ENCODE data around the gene SAP30BP. TPM values are rescaled to one million over a fixed set of nuclear protein-coding genes. Genes with fewer than 3 reads are reported as not detected.
A peak's percentile ranks its signal among the peaks of the same experiment; 100 is the strongest.

SAP30BP gene
- total RNA-seq, 1 donor = 60.0 TPM

DNA sequence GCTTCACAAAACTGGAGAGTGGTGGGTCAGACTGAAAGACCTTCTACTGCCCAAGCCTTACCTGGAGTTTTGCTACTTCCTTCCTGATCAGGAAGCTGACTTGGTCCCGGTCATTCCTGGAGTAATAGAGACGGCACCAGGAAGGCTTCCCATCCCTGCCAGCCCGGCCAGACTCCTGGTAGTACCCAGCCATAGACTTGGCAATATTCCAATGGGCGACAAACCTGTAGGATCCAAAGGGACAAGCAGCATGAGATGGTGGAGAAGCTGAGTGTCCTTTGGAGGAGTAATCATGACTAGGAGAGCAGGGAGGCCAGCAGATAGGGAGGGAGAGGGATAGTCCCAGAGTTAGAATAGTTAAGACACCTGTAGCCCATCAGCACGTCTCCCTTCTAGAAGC is 8.9 kb upstream of the SAP30BP start:
- TF ChIP-seq, protein P1, sequence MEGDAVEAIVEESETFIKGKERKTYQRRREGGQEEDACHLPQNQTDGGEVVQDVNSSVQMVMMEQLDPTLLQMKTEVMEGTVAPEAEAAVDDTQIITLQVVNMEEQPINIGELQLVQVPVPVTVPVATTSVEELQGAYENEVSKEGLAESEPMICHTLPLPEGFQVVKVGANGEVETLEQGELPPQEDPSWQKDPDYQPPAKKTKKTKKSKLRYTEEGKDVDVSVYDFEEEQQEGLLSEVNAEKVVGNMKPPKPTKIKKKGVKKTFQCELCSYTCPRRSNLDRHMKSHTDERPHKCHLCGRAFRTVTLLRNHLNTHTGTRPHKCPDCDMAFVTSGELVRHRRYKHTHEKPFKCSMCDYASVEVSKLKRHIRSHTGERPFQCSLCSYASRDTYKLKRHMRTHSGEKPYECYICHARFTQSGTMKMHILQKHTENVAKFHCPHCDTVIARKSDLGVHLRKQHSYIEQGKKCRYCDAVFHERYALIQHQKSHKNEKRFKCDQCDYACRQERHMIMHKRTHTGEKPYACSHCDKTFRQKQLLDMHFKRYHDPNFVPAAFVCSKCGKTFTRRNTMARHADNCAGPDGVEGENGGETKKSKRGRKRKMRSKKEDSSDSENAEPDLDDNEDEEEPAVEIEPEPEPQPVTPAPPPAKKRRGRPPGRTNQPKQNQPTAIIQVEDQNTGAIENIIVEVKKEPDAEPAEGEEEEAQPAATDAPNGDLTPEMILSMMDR (IDR thresholded peaks at IDR 0.05; ENCODE audit: insufficient read depth, low read depth, low read length) = no peak
- H3K4me3 ChIP-seq (ENCODE audit: low read depth, low read length) = no peak overlapping the region
- no peak for DNase-seq (ENCODE audit: low read depth)

DNA sequence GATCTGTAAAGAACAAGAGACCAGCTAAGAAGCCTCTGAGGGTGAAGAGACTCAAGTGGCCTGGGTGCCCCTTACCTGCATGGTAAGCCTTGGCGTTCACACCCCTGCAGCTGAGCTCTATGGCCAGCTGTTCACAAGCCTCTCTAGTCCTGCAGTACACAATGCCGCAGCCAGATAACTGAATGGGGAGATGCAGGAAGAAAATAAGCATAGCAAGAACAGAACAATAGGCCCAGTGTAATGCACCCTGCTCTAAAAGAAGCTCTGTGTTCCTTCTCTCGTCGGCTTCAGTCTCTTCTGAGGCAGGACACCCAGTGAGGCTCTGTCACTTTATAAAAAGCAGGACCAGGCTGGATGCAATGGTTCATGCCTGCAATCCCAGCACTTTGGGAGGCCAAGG is 5.6 kb upstream of the SAP30BP start:
- no peak for DNase-seq (ENCODE audit: low read depth)
- TF ChIP-seq, protein P1 (IDR thresholded peaks at IDR 0.05; ENCODE audit: insufficient read depth, low read depth, low read length) = no peak
- H3K4me3 ChIP-seq (ENCODE audit: low read depth, low read length) = no peak overlapping the region

DNA sequence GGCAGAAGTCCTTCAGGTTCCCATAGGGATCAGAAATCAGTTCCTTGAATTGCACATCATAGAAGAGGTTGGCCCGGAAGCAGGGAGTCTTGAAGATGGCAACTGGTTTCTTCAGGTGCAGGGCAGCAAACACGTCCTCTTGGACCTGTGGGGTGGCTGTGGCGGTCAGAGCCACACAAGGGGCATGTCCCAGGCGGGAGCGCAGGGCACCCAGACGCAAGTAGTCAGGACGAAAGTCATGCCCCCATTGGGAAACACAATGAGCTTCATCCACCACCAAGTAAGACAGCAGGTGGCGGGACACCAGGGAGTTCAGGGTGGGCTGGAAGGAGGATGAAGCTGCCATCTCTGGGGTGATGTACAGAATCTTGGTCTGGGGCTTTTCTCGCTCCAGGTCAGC is 4.6 kb upstream of the SAP30BP start:
- H3K4me3 ChIP-seq (ENCODE audit: low read depth, low read length) = no peak overlapping the region
- no peak for DNase-seq (ENCODE audit: low read depth)
- TF ChIP-seq, protein P1 (IDR thresholded peaks at IDR 0.05; ENCODE audit: insufficient read depth, low read depth, low read length) = no peak

DNA sequence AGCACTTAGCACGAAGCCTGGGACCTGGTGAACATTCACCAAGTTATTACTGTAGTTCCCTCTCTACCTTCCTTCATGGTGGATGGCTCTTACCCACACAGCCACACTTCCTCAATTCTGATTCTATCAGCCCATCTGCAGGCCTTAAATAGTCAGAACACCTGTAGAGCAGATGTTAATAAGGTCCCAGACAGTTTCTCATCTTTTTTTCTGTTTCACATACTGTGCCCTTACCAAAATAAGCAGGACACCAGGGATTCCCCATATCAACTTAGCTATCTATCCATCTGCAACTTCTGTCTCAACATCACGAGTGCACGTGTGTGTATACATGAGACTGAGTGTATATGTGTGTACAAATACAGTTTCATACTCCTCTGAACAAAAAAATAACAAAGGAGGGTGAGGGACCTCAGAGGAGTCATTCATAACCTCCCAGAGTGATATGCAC is 3.0 kb upstream of the SAP30BP start:
- TF ChIP-seq, protein P1 (IDR thresholded peaks at IDR 0.05; ENCODE audit: insufficient read depth, low read depth, low read length) = no peak
- H3K4me3 ChIP-seq (ENCODE audit: low read depth, low read length) = no peak overlapping the region

DNA sequence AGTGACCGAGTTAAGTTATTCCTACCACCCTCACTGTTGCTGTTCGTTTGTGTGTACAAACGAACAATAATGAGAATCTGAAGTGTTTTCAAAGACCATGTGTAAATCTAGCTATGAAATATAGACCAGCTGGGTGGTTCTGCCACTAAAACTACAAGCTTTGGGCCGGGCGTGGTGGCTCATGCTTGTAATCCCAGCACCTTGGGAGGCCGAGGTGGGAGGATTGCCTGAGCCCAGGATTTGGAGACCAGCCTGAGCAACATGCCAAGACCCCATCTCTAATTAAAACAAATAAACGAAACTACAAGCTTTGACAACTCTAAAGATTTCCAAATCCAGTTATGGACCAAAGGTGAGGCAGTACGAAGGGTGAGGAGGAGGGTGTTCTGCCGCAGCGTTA is 1.2 kb upstream of the SAP30BP start:
- TF ChIP-seq, protein P1 (IDR thresholded peaks at IDR 0.05; ENCODE audit: insufficient read depth, low read depth, low read length) = no peak
- no peak for DNase-seq (ENCODE audit: low read depth)
- H3K4me3 ChIP-seq (ENCODE audit: low read depth, low read length) = peak overlapping the region; percentile 98

More for the DNA sequence above, 3.0 kb upstream of the SAP30BP start:
- no peak for DNase-seq (ENCODE audit: low read depth)

DNA sequence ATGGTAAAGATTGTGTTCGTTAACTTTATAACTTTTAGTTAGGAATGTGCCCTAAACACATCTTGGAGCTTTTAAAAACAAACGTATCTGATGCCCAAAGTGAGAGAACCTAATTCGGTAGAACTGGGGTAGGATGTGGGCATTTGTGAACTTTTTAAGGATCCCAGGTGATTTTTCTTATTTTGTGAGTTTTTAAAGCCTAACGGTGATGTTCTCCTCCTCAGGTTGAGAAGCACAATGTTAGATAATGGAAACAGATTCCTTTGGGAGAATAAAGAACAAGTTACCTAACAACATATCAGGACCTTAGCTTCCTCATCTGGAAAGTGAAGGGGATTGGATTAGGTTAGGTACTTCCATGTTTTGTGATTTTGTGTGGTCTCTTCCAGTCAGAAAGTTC is 687 bp downstream of the SAP30BP start:
- no peak for DNase-seq (ENCODE audit: low read depth)
- TF ChIP-seq, protein P1 (IDR thresholded peaks at IDR 0.05; ENCODE audit: insufficient read depth, low read depth, low read length) = no peak
- peak overlapping the region; percentile 98 for H3K4me3 ChIP-seq (ENCODE audit: low read depth, low read length)

DNA sequence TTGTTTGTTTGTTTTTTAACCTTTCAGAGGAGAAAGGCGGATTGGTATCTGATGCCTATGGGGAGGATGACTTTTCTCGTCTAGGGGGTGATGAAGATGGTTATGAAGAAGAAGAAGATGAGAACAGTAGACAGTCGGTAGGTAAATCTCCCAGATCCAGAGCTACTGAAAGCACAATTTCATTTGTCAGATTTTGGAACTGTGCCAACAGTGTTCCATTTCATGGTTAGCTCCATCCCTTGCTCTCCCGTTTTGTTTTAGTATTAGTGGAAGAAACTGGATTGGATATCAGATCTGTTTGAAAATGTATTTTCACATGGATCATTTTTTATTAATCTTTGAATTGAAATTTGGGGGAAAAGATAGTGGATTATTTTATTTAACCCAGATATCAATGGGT is 1.4 kb downstream of the SAP30BP start:
- DNase-seq (ENCODE audit: low read depth) = no peak
- H3K4me3 ChIP-seq (ENCODE audit: low read depth, low read length) = no peak overlapping the region
- TF ChIP-seq, protein P1 (IDR thresholded peaks at IDR 0.05; ENCODE audit: insufficient read depth, low read depth, low read length) = no peak

Measured in fibroblast of villous mesenchyme (primary cell).